Activated CD8-positive, alpha-beta memory T cell treated with anti-CD3 and anti-CD28 coated beads, Interleukin-2, amount 50 U/mL, for 1 hour (primary cell): ENCODE results near the gene ITIH2.
"Not testable (repeated sequence)": the region's sequence is repeated elsewhere in the genome, so short reads cannot be mapped to it uniquely, and the experiment has no call there.

Experiments used
- DNase-seq: peaks from one replicate; pipeline ENCODE4 v3.0.0-alpha.2; 2020; ENCODE audit errors: extremely low read depth

ITIH2 gene

DNA sequence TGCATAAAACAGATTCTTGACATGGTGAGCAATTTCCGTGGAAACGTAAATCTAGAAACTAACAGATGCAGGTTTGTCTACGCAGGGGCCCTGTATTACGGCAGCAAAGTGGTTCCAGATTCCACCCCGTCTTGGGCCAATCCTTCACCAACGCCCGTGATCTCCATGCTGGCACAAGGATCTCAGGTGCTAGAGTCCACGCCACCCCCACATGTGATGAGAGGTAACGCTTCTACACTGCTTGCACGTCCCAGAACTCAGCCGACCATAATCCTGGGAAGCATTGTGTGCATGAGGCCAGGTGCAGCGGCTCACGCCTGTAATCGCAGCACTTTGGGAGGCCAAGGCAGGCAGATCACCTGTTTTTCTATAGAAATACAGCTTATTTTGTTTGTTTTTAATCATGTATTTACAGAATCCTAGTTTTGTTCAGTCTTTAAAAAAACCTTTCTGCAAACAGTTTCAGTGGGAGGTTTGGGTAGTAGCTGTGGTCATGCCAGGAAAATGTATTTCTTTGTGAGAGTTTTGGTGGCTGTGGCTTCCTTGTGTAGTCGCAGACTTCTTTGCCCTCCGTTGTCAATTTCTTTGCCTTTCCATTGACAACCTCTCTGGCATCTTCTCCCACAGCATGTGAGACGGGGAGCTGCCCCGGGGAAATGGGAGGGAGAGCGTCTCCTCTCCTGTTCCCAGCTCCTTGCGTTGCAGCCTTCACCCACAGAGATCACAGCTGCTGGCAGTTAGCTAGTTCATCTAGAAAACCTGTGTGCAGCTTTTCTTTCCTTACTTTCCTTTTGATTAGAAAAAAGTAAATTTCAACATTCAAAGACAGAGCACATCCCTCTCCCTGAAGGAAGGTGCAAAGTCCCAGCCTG lies 35.7 kb downstream of the ITIH2 start:
- DNase-seq: no peak

DNA sequence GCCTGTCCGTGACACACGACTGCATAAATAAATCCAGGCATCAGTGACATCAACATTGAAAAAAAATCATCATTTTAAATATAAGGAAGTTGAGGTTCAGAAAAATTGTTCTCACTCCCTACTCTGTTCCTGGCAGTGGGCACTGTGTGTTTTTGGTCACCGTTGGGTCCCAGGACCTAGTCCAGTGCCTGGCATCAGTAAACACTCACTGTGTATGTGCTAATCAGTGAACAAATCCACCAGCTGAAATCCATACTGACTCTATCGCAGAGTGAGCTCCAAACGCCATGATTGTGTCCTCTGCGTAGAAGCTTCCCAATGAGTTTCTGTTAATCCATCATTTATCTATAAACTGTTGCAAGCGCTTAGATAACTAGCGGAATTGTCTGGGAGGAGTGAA lies 41.2 kb downstream of the ITIH2 start:
- no peak for DNase-seq

DNA sequence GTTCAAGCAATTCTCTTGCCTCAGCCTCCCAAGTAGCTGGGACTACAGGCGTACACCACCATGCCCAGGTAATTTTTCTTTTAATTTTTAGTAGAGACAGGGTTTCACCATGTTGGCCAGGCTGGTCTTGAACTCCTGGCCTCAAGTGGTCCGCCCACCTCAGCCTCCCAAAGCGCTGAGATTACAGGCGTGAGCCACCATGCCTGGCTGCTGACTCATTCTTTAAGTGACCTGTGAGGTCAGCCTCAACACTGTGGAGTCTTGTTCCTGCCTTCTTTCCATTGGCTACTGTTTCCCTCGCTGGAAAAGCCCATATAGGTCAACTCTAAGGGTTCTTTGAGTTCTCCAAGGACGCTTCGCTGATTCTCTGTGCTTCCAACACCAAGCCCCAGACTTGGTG lies 45.5 kb downstream of the ITIH2 start:
- DNase-seq: not testable (repeated sequence)

DNA sequence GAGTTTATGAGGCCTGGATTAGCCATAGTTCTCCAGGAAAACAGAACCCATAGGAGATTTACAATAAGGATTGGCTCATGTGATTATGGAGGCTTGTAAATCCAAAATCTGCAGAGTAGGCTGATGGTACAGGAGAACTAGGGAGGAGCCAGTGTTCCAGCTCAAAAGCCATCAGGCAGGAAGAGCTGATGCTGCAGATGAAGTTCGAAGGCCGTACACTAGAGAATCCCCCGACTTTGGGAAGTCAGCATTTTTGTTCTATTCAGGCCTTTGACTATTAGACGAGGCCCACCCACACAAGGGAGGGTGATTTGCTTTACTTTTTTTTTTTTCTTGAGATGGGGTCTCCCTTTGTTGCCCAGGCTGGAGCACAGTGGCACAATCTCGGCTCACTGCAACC lies 47.1 kb downstream of the ITIH2 start:
- no peak for DNase-seq

DNA sequence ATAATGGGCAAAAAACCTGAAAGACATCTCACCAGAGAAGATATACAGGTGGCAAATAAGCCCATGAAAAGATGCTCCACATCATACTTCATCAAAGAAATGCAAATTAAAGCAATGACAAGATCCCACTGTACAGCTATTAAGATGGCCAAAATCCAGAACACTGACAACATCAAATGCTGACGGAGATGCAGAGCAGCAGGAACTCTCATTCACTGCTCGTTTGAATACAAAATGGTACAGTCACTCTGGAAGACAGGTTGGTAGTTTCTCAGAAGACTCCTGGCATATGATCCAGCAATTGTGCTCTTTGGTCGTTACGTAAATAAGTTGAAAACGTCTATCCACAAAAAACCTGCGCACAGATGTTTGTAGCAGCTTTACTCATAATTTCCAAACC lies 49.1 kb downstream of the ITIH2 start:
- no peak for DNase-seq

DNA sequence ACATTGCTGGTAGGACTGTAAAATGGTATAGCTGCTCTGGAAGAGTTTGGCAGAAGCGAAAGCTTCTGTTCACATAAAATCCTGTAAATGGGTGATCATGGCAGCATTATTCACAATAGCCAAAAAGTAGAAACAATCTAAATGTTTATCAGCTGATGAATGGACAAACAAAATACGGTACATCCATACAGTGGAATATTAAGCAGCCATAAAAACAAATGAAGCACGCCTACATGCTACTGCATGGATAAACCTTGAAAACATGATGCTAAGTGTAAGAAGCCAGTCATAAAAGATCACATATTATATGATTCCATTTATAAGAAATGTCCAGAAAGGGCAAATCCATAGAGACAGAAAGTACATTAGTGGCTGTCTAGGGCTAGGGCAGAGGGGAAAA lies 52.0 kb downstream of the ITIH2 start:
- no peak for DNase-seq

DNA sequence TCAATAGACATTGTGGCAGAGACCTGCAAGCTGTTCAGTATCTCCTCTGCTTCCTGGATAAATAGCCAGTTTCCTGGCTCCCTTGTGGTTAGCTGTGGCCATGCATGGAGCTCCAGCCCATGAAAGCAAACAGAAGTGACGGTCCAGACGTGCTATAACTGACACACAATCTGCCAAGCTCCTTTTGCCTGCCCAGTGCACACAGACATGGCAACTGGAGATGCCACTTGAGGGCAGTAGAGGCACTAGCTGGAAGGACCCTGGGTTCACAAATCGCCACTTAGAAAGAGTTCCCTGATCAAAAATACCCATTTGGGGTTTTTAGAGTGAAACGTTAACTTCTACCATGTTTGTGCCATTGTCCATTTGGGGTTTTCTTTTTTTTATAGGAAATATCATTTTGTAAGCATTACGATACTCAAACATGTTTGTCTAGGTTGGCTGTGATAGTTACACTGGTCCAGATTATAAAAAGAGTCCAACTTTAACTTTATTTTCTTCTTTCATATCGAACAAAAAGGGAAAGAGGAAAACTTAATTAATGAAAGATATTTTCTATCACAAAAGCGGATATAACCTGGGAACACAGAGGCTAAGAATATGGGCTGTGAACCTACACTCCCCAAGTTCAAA lies 53.4 kb downstream of the ITIH2 start:
- DNase-seq: no peak

DNA sequence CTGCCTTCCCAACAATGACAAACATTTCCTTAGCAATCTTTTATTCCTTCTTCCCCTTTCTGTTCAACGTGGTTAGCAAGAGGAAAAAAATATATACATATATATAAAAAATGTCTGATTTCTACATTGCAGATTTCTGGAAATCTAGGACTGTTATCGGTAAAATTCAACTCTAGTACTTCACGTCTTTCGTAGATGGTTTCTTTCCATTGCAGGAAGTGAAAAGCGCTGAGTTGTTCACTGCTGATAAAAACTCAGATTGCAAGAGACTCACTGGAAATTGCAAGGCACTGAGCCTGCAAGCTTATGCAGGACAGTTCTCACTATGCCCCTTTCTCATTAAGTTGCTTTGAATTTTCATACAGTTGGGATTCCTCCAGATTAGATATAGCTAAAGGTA lies 60.8 kb downstream of the ITIH2 start:
- no peak for DNase-seq

DNA sequence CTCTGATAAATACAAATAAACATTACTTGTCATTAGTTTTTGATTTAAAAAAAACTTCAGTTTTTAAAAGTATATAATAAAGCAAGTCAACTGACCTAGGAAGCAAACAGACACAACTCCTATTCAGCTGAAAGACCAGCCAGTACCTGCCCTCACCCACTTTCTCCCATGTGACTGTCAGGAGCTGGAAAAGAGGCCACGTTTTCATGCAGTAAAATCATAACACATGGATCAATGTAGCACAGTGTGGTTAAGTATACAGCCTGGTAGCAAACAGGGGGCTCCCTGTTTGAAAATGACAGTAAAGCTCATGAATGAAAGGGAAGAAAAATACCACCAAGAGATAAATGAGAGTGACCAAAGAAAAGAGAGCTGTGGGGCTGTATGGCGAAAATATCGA lies 63.1 kb downstream of the ITIH2 start:
- no peak for DNase-seq

DNA sequence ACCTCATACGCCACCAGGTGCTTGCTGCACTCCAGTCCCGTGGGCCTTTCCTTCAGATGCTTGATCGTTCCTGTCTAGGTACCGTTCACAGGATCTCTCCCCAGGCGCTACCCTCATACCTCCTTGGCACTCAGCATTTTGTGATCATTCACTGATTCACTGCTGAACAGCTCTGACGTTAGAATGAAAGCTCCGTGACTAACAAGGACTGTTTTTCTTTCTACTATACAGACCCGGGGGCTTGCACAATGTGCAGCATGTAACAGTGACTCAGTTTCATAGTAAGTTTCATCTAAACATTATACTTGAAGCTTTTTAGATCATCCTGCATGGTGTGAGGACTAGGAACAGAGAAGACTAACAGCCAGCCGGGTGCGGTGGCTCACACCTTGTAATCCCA lies 64.1 kb downstream of the ITIH2 start:
- no peak for DNase-seq

DNA sequence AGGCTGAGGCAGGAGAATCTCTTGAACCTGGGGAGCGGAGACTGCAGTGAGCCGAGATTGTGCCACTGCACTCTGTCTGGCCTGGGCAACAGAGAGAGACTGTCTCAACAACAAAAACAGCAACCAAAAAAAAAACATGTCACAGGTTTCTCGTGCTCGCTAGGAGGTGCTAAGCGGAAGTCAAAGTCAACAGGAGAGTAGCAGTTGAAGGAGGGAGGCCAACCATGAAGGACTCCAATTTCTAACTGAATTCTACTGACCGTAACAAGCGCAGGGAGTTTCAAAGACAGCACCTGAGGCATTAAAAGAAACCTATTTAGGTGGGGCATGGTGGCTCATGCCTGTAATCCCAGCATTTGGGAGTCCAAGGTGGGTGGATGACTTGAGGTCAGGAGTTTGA lies 65.3 kb downstream of the ITIH2 start:
- no peak for DNase-seq

DNA sequence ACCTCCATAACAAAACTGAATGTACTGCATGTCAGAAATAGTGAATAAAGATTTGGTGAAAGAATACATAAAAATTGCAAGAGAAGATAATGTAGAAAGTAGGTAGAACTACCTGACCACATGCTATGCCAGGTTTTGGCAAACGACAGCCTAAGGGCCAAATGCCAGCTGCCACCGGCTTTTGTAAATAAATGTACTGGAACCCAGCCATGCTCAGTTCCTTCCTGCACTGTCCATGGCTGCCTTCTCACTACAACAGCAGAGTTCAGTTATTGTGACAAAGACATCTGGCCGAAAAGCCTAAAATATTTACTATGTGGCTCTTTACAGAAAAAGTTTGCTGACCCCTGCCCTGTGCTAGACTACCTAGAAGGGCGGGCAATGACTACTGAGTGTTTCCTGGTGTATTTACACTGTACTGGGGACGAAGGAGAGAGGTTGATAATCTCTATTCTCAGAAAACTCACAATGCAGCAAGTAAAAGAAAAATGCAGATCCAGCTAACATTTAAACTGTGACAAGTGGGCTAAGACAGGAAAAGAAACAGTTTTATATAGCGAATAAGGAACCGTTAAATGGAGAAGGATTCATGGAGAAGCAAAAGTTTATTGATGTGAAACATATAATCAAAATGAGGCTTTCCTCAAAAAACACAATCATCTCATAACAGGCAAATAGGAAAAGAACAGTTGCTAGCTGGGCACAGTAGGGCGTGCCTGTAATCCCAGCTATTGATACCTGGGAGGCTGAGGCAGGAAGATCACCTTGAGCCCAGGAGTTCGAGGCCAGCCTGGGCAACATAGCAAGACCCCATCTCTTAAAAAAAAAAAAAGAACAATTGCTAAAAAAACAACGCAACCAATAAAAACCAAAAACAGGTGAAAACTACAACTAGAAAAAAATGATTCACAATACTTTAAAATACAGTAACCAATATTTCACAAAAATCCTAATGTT lies 71.0 kb downstream of the ITIH2 start:
- DNase-seq: no peak

DNA sequence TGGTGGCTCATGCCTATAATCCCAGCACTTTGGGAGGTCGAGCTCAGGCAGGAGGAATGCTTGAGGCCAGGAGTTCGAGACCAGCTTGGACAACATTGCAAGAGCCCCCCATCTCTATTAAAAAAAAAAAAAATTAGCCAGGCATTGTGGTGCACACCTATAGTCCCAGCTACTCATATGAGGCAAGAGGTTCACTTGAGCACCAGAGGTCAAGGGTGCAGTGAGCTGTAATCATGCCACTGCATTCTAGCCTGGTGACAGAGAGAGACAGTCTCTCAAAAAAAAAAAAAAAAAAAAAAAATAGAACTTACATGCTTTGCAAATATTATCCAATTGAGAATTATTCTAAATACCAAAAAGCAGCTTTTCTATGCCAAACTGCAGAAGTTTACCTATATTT lies 73.7 kb downstream of the ITIH2 start:
- no peak for DNase-seq

DNA sequence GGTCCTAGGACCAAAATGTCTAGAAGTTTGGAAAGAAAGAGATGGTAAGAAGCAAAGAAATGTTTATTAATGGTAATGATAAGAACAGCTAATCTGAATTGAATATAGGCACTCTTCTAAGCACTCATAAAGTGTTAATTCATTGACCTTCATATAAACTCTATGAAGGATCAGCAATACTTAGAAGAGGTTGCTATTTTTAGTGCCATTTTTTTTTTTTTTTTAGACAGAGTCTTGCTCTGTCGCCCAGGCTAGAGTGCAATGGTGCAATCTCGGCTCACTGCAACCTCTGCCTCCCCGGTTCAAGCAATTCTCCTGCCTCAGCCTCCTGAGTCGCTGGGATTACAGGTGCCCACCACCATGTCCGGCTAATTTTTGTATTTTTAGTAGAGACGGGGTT lies 79.1 kb downstream of the ITIH2 start:
- not testable (repeated sequence) for DNase-seq

DNA sequence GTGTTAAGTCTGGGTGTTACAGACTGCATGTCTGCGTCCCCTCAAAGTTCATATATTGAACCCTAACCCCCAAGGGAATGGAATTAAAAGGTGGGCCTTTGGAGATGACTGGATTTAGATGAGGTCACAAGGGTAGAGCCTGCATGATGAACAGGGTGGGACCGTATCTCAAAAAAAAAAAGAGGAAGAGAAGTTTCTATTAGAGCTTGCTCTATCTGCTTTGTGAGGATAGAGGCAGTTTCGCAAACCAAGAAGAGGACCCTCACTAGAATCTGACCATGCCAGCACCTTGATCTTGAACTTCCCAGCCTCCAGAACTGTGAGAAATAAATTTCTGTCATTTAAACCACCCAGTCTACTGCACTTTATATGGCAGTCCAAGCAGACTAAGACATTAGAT lies 83.3 kb downstream of the ITIH2 start:
- no peak for DNase-seq

DNA sequence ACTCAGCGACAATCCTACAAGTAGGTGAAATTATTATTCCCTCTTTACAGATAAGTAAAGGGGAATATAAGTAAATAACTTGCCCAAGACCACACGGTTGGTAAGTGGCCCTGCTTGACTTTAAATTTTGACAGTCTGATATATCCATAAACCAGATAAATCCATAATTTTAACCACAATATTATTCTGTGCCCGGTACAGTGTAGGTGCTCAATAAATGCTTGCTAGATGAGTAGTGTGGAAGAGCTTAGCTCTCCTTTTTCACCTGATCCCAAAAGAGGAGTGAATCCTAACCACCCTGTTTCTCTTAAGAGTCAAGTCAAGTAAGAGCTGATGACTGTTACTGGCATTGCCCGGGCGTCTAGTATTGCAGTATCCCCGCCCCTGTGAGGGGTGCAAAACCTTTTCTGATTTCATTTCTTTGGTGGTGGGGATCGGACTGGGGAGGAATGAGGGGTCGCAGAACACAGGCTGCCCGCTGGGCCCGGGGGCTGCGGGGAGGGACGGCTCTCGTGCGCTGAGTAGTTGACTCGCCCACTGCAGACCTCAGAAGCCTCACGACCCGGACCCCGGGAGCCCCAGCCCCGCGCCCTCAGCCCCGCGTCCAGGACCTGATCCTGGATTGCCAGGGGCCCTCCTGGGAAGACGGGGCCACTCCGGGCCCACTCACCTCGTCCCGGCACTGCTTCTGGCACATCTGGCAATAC lies 84.2 kb downstream of the ITIH2 start:
- no peak for DNase-seq

DNA sequence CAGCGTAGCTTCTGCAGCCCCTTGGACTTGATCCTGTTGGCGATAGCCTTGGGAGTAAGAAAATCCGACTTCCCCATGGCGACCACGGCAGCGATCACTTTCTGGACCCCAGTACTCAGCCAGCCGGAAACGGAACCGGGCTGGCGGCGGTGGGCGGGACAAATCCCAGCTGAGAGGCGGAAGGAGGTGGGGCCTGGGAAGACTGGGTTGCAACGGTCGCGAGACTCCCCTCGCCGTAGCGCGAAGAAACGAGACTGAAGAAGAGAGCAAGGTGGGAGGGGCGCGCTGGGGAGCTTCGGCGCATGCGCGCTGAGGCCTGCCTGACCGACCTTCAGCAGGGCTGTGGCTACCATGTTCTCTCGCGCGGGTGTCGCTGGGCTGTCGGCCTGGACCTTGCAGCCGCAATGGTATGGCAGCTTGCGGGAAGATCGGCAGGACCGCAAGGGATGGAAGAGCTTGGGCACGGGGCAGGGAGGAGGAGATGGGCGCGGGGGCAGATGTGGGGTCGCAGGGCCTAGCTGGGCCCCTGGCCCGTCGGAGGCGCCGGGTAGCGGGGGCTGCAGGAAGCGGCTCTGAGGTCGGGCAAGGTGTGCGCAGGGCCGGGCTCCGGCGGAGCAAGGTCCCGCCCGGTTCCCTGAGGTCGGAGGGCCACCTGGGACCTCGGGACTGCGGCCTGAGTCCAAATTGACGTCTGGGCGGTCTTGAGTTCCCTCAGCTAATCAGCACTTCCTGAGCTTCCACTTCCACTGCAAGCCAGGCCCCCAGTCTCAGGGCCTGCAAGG lies 84.9 kb downstream of the ITIH2 start, which contains the start of the genes ATP5F1C and KIN:
ATP5F1C (plus strand) TSS at position 321 of the 782 bp plus-strand sequence; CDS start at position 352, 31 bp downstream.
KIN (minus strand) TSS at position 137 of the 782 bp plus-strand sequence; CDS start at position 77, 60 bp downstream.
- peak; percentile 93 for DNase-seq

DNA sequence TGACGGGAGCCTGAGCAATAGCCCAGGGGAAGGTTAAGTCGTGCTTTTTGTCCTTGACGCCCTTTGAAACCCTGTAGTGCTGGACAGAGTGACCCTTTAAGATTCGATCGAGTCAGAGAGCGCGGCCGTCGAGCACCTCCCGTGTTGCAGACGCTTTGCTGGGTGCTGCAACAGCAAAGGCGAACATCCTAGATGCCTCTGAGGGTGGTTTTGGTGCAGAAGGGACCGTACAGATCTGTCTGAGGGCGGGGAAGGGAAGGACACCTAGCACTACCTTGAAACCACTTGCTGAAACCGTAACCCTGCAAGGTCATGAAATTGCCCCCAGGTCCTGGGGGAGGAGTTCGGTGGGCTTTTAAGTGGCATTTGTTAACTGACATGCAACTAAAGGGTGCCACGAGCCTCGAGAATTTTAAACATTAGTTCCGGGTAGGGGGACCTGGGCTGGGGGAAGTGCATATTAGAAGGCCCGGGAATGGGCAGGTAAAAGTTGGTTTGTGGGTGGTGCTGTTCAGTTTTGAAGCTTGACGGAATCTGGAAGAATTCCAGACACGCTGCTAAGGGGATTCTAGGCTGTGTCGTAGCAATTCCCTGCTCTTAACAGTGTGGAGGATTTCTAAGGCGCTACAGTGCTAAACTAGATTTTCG lies 85.6 kb downstream of the ITIH2 start:
- no peak for DNase-seq

DNA sequence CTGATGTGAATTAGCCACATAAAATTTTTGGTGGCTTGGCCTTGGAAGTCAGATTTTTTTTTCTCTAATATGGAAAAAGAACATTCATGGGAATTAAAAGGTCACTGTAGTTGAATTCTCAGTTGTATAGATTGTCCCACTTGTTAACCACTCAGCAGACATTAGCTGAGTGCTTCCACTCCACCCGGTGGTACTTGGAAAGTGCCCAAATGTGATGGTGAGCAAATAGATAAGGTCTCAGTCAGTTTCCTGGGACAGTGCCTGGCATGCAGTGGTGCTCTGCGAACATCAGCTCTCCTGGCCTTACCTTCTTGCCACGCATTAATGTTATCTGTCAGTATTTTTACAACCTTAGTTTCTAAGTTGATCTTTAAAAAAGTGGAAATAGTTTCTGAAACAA lies 86.3 kb downstream of the ITIH2 start:
- no peak for DNase-seq

DNA sequence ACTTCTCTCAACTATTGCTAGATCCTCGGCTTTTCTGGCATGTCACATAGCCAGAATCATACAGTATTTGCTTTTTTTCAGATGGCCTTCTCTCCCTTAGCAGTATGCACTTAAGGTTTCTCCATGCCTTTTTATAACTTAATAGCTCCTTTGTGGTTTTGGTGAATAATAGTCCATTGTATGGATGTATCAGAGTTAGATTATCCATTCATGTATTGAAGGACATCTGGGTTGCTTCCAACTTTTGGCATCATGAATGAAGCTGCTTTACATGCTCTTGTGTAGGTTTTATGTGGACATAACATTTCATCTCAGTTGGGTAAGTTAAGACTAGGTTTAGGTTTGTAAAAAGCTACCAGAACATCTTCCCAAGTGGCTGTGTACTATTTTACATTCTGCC lies 89.4 kb downstream of the ITIH2 start:
- DNase-seq: no peak
